Measurements from ENCODE around the gene KCNT1. TPM values are rescaled to one million over a fixed set of nuclear protein-coding genes. Genes with fewer than 3 reads are reported as not detected.

The KCNT1 gene
- total and polyA plus RNA-seq, 2 donors (not counting 3 experiments of a cell fraction or from before 2014, with no cell fraction given): not detected

- peak; percentile 70 for FAIRE-seq
- Histone ChIP-seq H3K9ac (replicated peaks; ENCODE audit: extremely low read depth, insufficient read depth, low read length) (no peak overlapping the region), H3K79me2 (ENCODE audit: control insufficient read depth, insufficient read depth, low read length) (no peaks in the 10 kb centered on the region), H4K20me1 (replicated peaks; ENCODE audit: control insufficient read depth, extremely low read depth, insufficient read depth, low read length) (no peaks in the 10 kb centered on the region), H3K4me3 (replicated peaks in 1 of 3; ENCODE audit: insufficient read depth in 1 of 3, low read depth in 1 of 3, low read length in 3 of 3) (no peak overlapping the region), H3K36me3 (ENCODE audit: control insufficient read depth in 2 of 2, extremely low read depth in 1 of 2, insufficient read depth in 2 of 2, low read length in 2 of 2) (no peaks in the 10 kb centered on the region), H3K27ac (ENCODE audit: insufficient read depth, low read depth, low read length) (no peak overlapping the region), H3K27me3 (ENCODE audit: control insufficient read depth in 2 of 2, insufficient read depth in 2 of 2, low read length in 2 of 2) (no peaks in the 10 kb centered on the region), H2AFZ (ENCODE audit: low read depth, low read length) (no peak overlapping the region), H3K4me2 (ENCODE audit: insufficient read depth, low read length) (no peak overlapping the region), H3K9me3 (replicated peaks; ENCODE audit: control insufficient read depth, insufficient read depth, low read length) (no peaks in the 10 kb centered on the region), H3K4me1 (ENCODE audit: control insufficient read depth, extremely low read depth, insufficient read depth, low read length) (peaks cover 4% of the 10 kb centered on the region), H3K9me1 (replicated peaks; ENCODE audit: control insufficient read depth, extremely low read depth, insufficient read depth, low read length) (no peaks in the 10 kb centered on the region)
- intact Hi-C loops (cut with micrococcal nuclease): loop anchor here (1.0 to 5.0 kb wide), 3 partner anchors 163 to 326 kb away; partner anchors contain the start of gene UBAC1
- dilution Hi-C loops (cut with MboI; ENCODE audit: extremely low pct_ligation_motif_present, low sequenced_read_pairs): no loop called here
- ChIA-PET POLR2A (no interaction called here), CTCF (interaction anchor here (0.6 to 4.9 kb wide), 7 partner anchors 10 to 325 kb away, joined by 3 to 26 read pairs (median 4); no protein-coding TSS in a partner anchor)
- BruUV-seq (replicated peaks): no TSS peak
- TF ChIP-seq POLR2A (IDR thresholded peaks at IDR 0.05; ENCODE audit: low read depth, low read length): no peak
- TF ChIP-seq FOS (IDR thresholded peaks at IDR 0.05; ENCODE audit: borderline replicate concordance, insufficient read depth, low read length): no peak
- TF ChIP-seq CTCF (IDR thresholded peaks at IDR 0.05; ENCODE audit: extremely low read depth in 1 of 2, insufficient read depth in 1 of 2, low read depth in 1 of 2, low read length in 2 of 2): peak; percentile 88 to 91
- TF ChIP-seq MYC (IDR thresholded peaks at IDR 0.05; ENCODE audit: low read depth, low read length): no peak
- DNase-seq (ENCODE audit: low read depth, low spot score): peak; percentile 29
Measured at GRCh38 chr9:135797507-135798262, 95.7 kb downstream of the KCNT1 start.

- FAIRE-seq (no peak), DNase-seq (ENCODE audit: low read depth, low spot score) (no peak)
- H2AFZ ChIP-seq (ENCODE audit: low read depth, low read length): no peak overlapping the region
- H3K9me3 ChIP-seq (replicated peaks; ENCODE audit: control insufficient read depth, insufficient read depth, low read length): no peaks in the 10 kb centered on the region
- dilution Hi-C loops (cut with MboI; ENCODE audit: extremely low pct_ligation_motif_present, low sequenced_read_pairs) (no loop called here), intact Hi-C loops (cut with micrococcal nuclease) (loop anchor here (5.0 kb wide), 1 partner anchor 196 kb away; no protein-coding TSS in a partner anchor)
- no peaks in the 10 kb centered on the region for H4K20me1 ChIP-seq (replicated peaks; ENCODE audit: control insufficient read depth, extremely low read depth, insufficient read depth, low read length)
- H3K4me3 ChIP-seq (replicated peaks in 1 of 3; ENCODE audit: insufficient read depth in 1 of 3, low read depth in 1 of 3, low read length in 3 of 3): no peak overlapping the region
- no TSS peak for BruUV-seq (replicated peaks)
- ChIA-PET POLR2A (no interaction called here), CTCF (interaction anchor here (0.6 to 4.9 kb wide), 5 partner anchors 10 to 324 kb away, joined by 3 to 26 read pairs (median 4); no protein-coding TSS in a partner anchor)
- H3K27ac ChIP-seq (ENCODE audit: insufficient read depth, low read depth, low read length): no peak overlapping the region
- H3K4me1 ChIP-seq (ENCODE audit: control insufficient read depth, extremely low read depth, insufficient read depth, low read length): peaks cover 4% of the 10 kb centered on the region
- H3K36me3 ChIP-seq (ENCODE audit: control insufficient read depth in 2 of 2, extremely low read depth in 1 of 2, insufficient read depth in 2 of 2, low read length in 2 of 2): no peaks in the 10 kb centered on the region
- no peak overlapping the region for H3K9ac ChIP-seq (replicated peaks; ENCODE audit: extremely low read depth, insufficient read depth, low read length)
- no peaks in the 10 kb centered on the region for H3K27me3 ChIP-seq (ENCODE audit: control insufficient read depth in 2 of 2, insufficient read depth in 2 of 2, low read length in 2 of 2)
- no peaks in the 10 kb centered on the region for H3K79me2 ChIP-seq (ENCODE audit: control insufficient read depth, insufficient read depth, low read length)
- no peak overlapping the region for H3K4me2 ChIP-seq (ENCODE audit: insufficient read depth, low read length)
- TF ChIP-seq JUN (IDR thresholded peaks at IDR 0.05; ENCODE audit: borderline replicate concordance, insufficient read depth, insufficient read length, low read depth) (no peak), POLR2A (IDR thresholded peaks at IDR 0.05; ENCODE audit: low read depth, low read length) (no peak), EZH2 (IDR thresholded peaks at IDR 0.05; ENCODE audit: borderline replicate concordance, low read depth, low read length, severe bottlenecking) (no peak), GATA2 (IDR thresholded peaks at IDR 0.05; ENCODE audit: insufficient read depth, insufficient read length, low read depth, low read length) (no peak), FOS (IDR thresholded peaks at IDR 0.05; ENCODE audit: borderline replicate concordance, insufficient read depth, low read length) (no peak), MYC (IDR thresholded peaks at IDR 0.05; ENCODE audit: low read depth, low read length) (no peak), MAX (IDR thresholded peaks at IDR 0.05; ENCODE audit: insufficient read depth, insufficient read length) (no peak), POLR2AphosphoS5 (IDR thresholded peaks at IDR 0.05; ENCODE audit: insufficient read depth, low read depth, low read length) (no peak), CTCF (IDR thresholded peaks at IDR 0.05; ENCODE audit: extremely low read depth in 1 of 2, insufficient read depth in 1 of 2, low read depth in 1 of 2, low read length in 2 of 2) (no peak)
- H3K9me1 ChIP-seq (replicated peaks; ENCODE audit: control insufficient read depth, extremely low read depth, insufficient read depth, low read length): no peaks in the 10 kb centered on the region
Measured at GRCh38 chr9:135798263-135798585, 96.2 kb downstream of the KCNT1 start.
